Amygdala (tissue), 56 donors: Measurements from ENCODE around the gene THAP4.

ENCODE experiments used
- DNase-seq, 56 donors: peaks; one replicate each; lab custom pipeline; 2025; lab: John Stamatoyannopoulos, UW

Gene THAP4

DNA sequence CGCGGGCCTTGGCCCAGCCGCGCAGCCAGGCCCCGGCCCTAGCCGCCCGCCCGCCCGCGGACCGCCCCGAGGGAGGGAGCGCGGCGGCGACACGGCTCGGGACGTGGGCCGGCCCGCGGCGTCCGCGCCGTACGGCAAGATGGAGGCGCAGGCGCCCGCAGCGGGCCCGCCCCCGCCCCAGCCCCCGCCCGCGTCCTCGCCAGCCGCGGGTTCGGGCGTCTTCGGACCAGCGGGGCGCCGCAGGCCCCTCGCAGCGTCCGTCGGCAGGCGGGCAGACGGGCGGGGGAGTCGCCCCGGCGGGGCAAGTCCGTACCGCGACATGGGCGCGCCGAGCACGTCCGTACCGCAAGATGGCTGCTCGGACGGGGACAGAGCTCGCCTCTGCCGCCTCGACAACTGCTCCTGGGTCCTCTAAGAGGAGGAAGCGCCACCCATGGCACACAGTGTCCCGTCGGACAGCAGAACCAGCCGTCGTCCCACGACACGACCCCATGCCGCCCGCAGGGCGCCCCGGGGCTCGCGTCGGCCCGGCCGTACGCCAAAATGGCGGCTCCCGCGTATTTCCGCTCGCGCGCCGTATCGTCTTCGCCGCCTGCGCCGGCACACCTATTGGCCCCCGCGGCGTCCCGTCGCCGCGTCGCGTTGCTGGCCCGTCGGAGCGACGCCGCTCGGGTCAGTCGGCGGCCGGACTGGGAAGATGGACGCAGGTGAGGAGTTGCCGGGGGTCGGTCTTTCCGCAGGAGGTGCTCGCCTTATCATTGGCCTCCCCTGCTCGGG is at the start of gene THAP4, which contains the start of gene ATG4B:
TSS of gene THAP4 (minus strand) at position 141 of the 777 bp plus-strand sequence. CDS start 141 bp downstream, outside the sequence.
TSS of gene ATG4B (plus strand) at position 676 of the 777 bp plus-strand sequence. CDS start at position 698, 22 bp downstream.
- peak; percentile 42 to 97 (median 82) for DNase-seq

DNA sequence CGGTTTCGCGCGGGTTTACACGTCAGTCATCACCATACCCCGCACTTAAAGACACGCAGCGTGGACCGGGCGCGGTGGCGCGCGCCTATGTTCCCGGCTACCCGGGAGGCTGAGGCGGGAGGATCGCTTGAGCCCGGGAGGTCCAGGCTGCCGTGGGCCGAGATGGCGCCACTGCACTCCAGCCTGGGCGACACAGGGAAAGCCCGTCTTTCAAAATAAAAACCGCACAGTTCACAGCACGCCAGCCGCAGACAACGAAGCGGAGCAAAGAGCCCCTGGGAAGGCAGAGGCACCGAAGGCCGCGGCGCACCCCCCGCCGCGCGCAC is 49.3 kb upstream of the THAP4 start:
- DNase-seq = peak in 1 of 56 donors; percentile 50

DNA sequence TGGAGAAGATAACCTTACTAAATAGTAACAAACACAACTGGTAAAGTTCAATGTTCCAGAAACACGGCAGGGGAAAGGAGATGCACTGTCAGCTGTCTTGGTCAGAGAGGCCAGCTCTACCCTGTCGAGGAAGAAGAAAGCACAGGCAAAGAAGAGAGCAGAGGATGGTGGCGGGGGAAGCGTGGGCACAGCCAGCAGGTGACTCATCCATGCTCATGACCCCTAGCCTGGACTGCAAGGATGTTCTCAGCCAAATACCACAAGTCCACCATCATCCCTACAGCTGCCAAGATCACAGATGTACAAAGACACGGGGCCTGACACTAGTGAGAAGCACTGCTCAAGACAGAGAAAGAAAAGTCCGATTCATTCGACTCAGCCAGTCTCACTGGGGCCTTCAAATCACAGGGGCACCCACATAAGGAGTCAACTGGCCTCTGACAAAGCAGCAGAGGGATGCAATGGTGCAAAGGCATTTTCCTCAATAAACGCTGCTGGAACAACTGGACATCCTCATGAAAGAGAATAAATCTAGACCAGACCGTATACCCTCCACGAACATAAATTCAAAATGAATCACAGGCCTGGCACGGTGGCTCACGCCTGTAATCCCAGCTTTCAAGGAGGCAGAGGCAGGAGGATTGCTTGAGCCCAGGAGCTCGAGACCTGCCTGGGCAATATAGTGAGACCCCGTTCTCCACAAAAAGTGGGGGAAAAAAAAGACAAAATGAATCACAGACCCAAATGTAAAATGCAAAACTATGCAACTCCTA is 44.1 kb upstream of the THAP4 start:
- no peak for DNase-seq

DNA sequence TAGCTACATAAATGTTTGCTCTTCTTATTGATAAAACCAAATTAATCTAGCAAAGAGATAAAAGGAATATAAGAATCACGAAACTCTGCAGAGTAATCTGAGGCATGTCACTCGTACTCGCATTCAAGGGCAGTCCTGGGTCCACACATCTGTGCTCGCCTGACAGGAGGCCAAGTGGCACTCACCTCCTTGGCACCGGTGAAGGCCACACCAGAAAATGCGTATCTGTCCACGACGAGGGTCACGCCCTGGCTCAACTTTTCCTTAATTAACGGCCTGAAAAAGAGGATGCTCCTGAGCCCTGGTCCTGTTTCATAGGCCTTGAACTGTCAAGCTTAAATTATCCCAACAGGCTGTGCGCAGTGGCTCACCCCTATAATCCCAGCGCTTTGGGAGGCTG is 43.1 kb upstream of the THAP4 start:
- no peak for DNase-seq

DNA sequence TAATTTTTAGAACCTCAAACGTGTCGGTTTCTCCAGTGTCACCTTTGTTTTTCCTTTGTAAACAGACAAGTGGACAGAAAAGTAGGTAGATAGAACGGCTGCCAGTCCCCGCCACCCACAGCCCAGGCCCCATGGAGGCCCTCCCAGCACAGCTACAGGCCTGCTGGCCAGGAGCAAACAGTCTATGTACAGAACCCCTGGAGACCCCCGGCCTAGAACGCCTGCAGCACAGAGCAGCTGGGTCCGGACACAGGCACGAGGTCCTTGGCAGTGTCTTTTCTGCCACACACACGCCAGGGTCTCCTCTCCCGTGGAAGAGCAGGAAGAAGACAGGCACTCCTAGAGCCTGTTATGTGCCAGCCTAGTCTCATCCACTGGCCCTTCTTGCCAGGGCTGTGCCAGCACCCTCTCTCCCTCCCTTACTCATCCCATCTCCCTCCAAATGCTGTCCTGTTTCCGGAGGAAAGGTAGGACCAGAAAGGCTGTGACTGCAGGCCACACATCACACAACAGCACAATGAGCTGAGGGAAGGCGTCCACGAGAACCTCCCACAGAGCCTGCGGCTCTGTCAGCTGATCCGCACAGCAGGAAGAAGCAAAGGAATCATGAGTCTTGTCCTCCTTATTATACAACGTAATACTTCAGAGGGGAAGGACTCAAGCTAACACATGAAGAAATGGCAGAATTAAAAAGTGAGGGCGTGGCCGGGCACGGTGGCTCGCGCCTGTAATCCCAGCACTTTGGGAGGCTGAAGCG is 42.0 kb upstream of the THAP4 start:
- no peak for DNase-seq

DNA sequence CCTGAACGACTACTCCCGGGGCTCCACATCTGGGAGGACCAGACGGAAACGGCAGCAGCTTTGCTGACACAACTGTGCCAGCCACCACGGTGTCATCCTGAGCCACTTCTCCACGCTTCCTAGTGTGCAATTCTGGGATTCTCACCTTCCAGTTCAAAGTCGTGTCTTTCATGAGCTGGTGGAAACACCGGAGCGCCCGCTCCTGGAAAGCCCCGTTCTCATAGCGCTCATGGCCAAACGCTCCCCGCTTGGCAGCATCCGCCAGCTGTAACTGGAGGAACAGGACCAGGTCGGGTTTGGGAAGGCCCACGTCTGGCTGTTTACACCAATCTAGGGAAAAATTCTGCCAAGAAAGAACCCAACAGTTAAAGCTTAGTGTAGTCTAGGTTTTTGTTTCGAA is 41.3 kb upstream of the THAP4 start:
- DNase-seq = no peak

- DNase-seq = no peak
Observed at GRCh38 chr2:241677392-241677791, 40.4 kb upstream of the THAP4 start.

GRCh38 chr2:241676665-241677064 is 39.7 kb upstream of the THAP4 start:
- no peak for DNase-seq

GRCh38 chr2:241675885-241676284 is 38.9 kb upstream of the THAP4 start:
- no peak for DNase-seq

GRCh38 chr2:241673797-241674725 is 37.1 kb upstream of the THAP4 start:
- DNase-seq = peak in 4 of 56 donors; percentile 21 to 41 (median 24)

GRCh38 chr2:241673189-241673663 is 36.3 kb upstream of the THAP4 start:
- no peak for DNase-seq

DNA sequence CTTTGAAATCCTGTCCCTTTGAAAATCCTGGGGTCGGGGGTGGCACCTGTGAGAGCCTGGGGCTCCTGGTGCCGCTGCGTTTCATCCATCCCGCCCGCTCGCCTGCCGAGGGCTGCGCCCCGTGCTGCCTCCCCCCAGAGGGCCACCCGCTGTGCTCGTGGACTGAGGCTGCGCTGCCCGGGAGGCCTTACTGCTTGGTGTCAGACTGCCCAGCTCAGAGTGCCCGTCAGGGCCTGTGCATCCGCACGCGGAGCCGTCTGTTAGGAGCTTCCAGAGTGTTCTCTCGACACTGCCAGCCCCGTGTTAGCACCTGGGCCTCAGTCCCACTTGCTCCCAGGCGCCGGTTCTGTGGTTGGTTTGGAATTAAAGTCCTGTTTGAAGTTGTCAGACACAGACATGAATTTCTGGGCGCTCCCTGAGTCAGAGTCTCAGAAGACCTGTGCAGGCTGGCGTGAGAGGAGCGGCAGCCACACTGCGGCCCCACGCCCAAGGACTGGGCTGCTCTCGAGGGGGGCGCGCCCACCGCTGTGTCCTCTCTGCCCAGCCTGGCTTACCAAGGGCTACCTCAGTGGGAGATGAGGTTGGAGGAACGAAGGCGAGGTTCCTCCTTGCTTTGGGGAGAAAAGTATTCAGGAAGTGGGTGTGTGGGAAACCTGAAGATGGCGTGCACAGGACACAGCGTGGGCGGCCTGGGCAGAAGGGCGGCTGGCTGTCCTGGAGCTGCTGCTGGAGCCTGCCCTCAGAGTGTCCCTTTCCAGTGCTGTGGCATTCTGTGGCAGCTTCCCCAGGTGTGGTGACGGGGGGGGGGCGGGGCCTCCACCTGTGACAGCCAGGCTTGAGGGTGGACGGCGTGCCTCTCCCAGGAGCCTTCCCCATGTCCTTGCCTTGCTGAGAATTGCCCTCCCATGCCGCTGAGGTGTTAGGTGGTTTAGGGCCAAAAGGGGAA is 35.6 kb upstream of the THAP4 start:
- no peak for DNase-seq

DNA sequence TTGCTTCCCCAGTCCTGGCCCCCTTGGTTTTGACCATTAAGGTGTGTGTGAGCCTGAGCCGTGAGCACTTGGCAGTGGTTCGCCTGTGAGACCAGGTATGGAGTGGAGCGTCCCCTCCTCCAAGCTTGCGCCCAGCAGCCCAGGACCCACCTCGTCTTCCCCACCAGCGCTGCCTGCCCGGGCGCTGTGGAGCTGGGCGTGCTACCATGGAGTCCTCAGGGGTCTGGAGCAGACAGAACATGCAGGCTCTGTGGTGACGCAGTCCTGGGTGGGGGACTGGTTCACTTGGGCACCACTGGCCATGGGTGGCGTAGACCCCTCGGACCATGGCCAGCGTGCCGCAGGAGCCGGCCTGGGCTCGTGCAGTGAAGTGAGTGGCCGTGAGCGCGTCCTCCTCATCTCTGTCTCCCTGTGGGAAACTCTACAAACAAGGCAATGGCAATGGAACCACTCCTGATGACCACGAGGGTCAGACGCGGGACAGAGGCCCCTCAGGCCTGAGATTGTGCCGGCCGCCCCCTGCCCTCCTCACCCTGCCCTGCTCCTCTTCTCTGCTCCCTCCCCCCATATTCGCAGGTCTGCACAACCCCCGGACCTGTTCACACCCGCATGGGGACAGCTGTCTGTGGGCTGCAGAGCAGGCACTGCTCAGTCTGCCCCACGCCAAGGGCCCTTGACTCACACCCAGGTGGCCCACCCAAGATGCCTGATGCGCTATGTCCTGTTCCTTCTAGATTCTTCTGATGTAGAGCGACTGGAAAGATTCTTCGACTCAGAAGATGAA is 34.7 kb upstream of the THAP4 start:
- no peak for DNase-seq

DNA sequence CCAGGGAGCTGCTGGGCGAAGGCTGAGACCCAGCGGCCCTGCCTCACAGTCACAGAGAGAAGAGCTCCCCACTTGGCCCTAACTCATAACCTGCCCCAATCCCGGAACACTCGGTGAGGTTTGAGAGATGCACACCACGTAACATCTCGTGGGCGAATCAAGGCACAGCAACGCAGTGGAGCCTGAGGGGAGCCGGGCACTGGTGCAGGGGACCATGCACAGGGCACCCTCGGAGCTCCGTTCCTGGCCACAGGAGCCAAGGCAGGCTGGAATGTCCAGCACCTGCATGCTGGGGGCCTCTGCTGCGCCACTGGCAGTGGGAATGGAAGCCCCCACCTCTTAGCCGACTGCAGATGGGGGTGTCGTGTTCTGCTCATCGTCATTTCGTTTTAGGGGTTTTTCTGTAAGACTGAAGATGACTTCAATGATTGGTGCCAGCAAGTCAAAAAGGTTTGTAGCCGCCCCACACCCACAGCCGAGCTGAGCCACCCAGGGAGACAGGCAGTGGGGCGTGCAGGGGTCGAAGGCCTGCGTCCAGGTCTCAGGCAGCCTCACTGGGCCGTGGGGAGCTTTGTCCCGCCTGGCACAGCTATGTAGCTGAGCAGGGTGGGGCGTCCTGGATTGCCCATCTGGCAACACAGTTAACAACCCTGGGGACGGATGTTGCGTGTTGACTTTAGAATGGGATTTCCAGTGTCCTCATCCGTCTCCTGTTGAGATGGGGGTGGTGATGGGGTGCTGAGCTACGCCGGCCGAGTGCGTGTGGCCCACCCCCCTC is 33.6 kb upstream of the THAP4 start:
- DNase-seq = no peak

DNA sequence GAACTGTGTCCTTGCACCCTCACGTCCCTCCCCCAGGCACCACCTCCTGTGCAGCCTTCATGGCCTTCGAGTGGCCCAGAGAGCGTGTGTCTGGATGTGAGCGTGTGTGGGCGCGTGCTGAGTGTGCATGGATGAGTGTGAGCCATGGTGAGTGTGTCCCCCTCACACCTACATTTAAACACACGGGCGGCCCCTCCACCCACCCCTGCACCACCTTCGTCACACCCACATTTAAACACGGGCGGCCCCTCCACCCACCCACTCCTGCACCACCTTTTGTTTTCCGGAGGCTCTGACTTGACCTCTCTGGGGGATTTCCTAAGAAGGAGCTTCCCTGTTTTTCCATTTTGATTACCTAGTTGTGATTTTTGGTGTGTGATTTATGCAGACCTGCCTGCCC is 31.9 kb upstream of the THAP4 start:
- DNase-seq = no peak

GRCh38 chr2:241668354-241668753 is 31.4 kb upstream of the THAP4 start:
- DNase-seq = no peak
